Measurements from ENCODE around the gene IL17C.

- TF ChIP-seq CTCF (IDR thresholded peaks at IDR 0.05) (no peak), POLR2A (IDR thresholded peaks at IDR 0.05) (no peak)
Measured at GRCh38 chr16:88591577-88592021, 46.8 kb upstream of the IL17C start.
